HepG2 (cell line): ENCODE results near the gene JAM2. TPM values are rescaled to one million over a fixed set of nuclear protein-coding genes. Genes with fewer than 3 reads are reported as not detected.
A peak's percentile ranks its signal among the peaks of the same experiment; 100 is the strongest.

Source experiments
- ARNT ChIP-seq: fragments of 450-650 bp; IDR thresholded peaks from 2 replicates; pipeline ENCODE4 v1.6.1; 2017
- DNMT3B ChIP-seq: conservative IDR thresholded peaks from 2 replicates; pipeline ENCODE4 v1.6.1; 2016; ENCODE audit warnings: missing biosample characterization, control low read depth
- E2F1 ChIP-seq: sonication (generic); formaldehyde crosslinking; IDR thresholded peaks from 2 replicates; pipeline ENCODE4 v1.5.0; 2020; ENCODE audit warnings: missing genetic modification reagents
- HES4 ChIP-seq: sonication (generic); formaldehyde crosslinking; IDR thresholded peaks from 2 replicates; pipeline ENCODE4 v1.9.0; 2021; ENCODE audit warnings: mild to moderate bottlenecking, missing genetic modification reagents, borderline replicate concordance
- HOXD1 ChIP-seq: sonication (generic); formaldehyde crosslinking; IDR thresholded peaks from 2 replicates; pipeline ENCODE4 v1.5.0; 2020; ENCODE audit warnings: missing genetic modification reagents
- KDM3A ChIP-seq: IDR thresholded peaks from 2 replicates; pipeline ENCODE4 v1.6.1; 2018; ENCODE audit warnings: low read depth, missing compliant biosample characterization
- RFX1 ChIP-seq: fragments of 450-650 bp; IDR thresholded peaks from 2 replicates; pipeline ENCODE4 v1.6.1; 2017
- SP2 ChIP-seq: sonication (generic); formaldehyde crosslinking; IDR thresholded peaks from 2 replicates; pipeline ENCODE4 v1.5.1; 2020; ENCODE audit warnings: mild to moderate bottlenecking, missing genetic modification reagents
- SP4 ChIP-seq: sonication (generic); formaldehyde crosslinking; IDR thresholded peaks from 2 replicates; pipeline ENCODE4 v1.8.1; 2023; ENCODE audit warnings: mild to moderate bottlenecking, missing genetic modification reagents
- STAG1 ChIP-seq: sonication (generic); formaldehyde crosslinking; IDR thresholded peaks from 2 replicates; pipeline ENCODE4 v1.4.0; 2020; ENCODE audit warnings: missing genetic modification reagents
- THYN1 ChIP-seq: sonication (generic); formaldehyde crosslinking; IDR thresholded peaks from 2 replicates; pipeline ENCODE4 v1.8.1; 2023; ENCODE audit warnings: low read depth, mild to moderate bottlenecking, moderate library complexity, missing genetic modification reagents, borderline replicate concordance
- TRAFD1 ChIP-seq: sonication (generic); formaldehyde crosslinking; IDR thresholded peaks from 2 replicates; pipeline ENCODE4 v1.5.1; 2020; ENCODE audit warnings: missing genetic modification reagents, mild to moderate bottlenecking, borderline replicate concordance
- ZBTB43 ChIP-seq: sonication (generic); formaldehyde crosslinking; conservative IDR thresholded peaks from 2 replicates; pipeline ENCODE4 v1.4.0; 2020; ENCODE audit warnings: missing genetic modification reagents
- ZBTB8A ChIP-seq: sonication (generic); formaldehyde crosslinking; IDR thresholded peaks from 2 replicates; pipeline ENCODE4 v1.4.0; 2020; ENCODE audit warnings: mild to moderate bottlenecking, low read depth, missing genetic modification reagents, borderline replicate concordance
- ZNF10 ChIP-seq: sonication (generic); formaldehyde crosslinking; IDR thresholded peaks from 2 replicates; pipeline ENCODE4 v1.4.0; 2020; ENCODE audit warnings: mild to moderate bottlenecking, low read depth, missing genetic modification reagents, borderline replicate concordance
- ZNF143 ChIP-seq: sonication (generic); formaldehyde crosslinking; IDR thresholded peaks from 2 replicates; pipeline ENCODE4 v1.4.0; 2020; ENCODE audit warnings: missing genetic modification reagents
- ZNF263 ChIP-seq: sonication (generic); formaldehyde crosslinking; IDR thresholded peaks from 2 replicates; pipeline ENCODE4 v1.4.0; 2020; ENCODE audit warnings: missing genetic modification reagents
- ZNF343 ChIP-seq: sonication (generic); formaldehyde crosslinking; IDR thresholded peaks from 2 replicates; pipeline ENCODE4 v1.4.0; 2020; ENCODE audit warnings: mild to moderate bottlenecking, missing genetic modification reagents
- ZNF383 ChIP-seq: sonication (generic); formaldehyde crosslinking; IDR thresholded peaks from 2 replicates; pipeline ENCODE4 v1.4.0; 2020; ENCODE audit warnings: missing genetic modification reagents, mild to moderate bottlenecking, borderline replicate concordance
- ZNF547 ChIP-seq: sonication (generic); formaldehyde crosslinking; IDR thresholded peaks from 2 replicates; pipeline ENCODE4 v1.5.1; 2020; ENCODE audit warnings: mild to moderate bottlenecking, missing genetic modification reagents
- ZSCAN12 ChIP-seq: sonication (generic); formaldehyde crosslinking; IDR thresholded peaks from 2 replicates; pipeline ENCODE4 v1.9.0; 2021; ENCODE audit warnings: mild to moderate bottlenecking, missing genetic modification reagents
- ZXDC ChIP-seq: sonication (generic); formaldehyde crosslinking; IDR thresholded peaks from 2 replicates; pipeline ENCODE4 v1.5.0; 2020; ENCODE audit warnings: mild to moderate bottlenecking, missing genetic modification reagents
- polyA plus RNA-seq, 8 experiments: library from polyadenylated mRNA; depleted of rRNA in 3 of 8; stranded (reverse) in 7 of 8; unstranded in 1 of 8; fragments of >200 nt; fragmentation: Illumina TruSeq in 4 of 8; extraction: Trizol in 4 of 8; gene quantifications; 2 replicates each; pipeline versions ENCODE4 v1.2.1 to v1.2.3, GENCODE V29; 2011 to 2016; ENCODE audit warnings: low read depth in 4 of 8, missing spikeins in 1 of 8, mixed read lengths in 1 of 8; ENCODE audit not compliant: insufficient read depth in 1 of 8
- total RNA-seq, 5 experiments: library from RNA; depleted of rRNA; stranded (reverse); fragments of >200 nt; fragmentation: Illumina TruSeq; extraction: Trizol; gene quantifications; 2 replicates each; pipeline ENCODE4 v1.2.3, GENCODE V29; 2016; ENCODE audit warnings: low read depth in 1 of 5

The JAM2 gene
- total and polyA plus RNA-seq, 2 of the 13 experiments (the other 11 are each of a cell fraction or from before 2014, with no cell fraction given), result 0.07 TPM; not detected in 1

- TF ChIP-seq ZBTB43 (CRISPR knock-in tag), result 0 out of 2 replicates have a peak, but pooled peaks have one; percentile 44
- no peak for TF ChIP-seq ARNT
- peak; percentile 73; the same call in 1 of the 2 replicates for TF ChIP-seq TRAFD1 (CRISPR knock-in tag)
- TF ChIP-seq ZNF10 (CRISPR knock-in tag), result no peak
- peak; percentile 62; the same call in 1 of the 2 replicates for TF ChIP-seq E2F1 (CRISPR knock-in tag)
- peak; percentile 87; the same call in 1 of the 2 replicates for TF ChIP-seq DNMT3B (CRISPR knock-in tag)
- peak; percentile 46; the same call in 1 of the 2 replicates for TF ChIP-seq SP2
- no peak for TF ChIP-seq THYN1 (CRISPR knock-in tag)
- no peak for TF ChIP-seq ZBTB8A (CRISPR knock-in tag)
- no peak for TF ChIP-seq ZNF383 (CRISPR knock-in tag)
- TF ChIP-seq ZSCAN12, result no peak
- TF ChIP-seq HOXD1, result peak; percentile 89
- peak; percentile 65; the same call in 1 of the 2 replicates for TF ChIP-seq ZNF263 (CRISPR knock-in tag)
- TF ChIP-seq STAG1, result peak; percentile 52
- TF ChIP-seq HES4, result 0 out of 2 replicates have a peak, but pooled peaks have one; percentile 20
- no peak for TF ChIP-seq RFX1
- peak; percentile 84 for TF ChIP-seq SP4 (CRISPR knock-in tag)
- TF ChIP-seq ZXDC (CRISPR knock-in tag), result no peak
- TF ChIP-seq ZNF343 (CRISPR knock-in tag), result no peak
- peak; percentile 73 for TF ChIP-seq ZNF143 (CRISPR knock-in tag)
- TF ChIP-seq ZNF547 (CRISPR knock-in tag), result peak; percentile 82; the same call in 1 of the 2 replicates
- peak; percentile 77 for TF ChIP-seq KDM3A (CRISPR knock-in tag)
Observed at GRCh38 chr21:25607151-25608043, 31.7 kb upstream of the JAM2 start, which contains the start of gene MRPL39 (continued).
